Measurements from ENCODE around the gene CMTM8.
"Not testable (repeated sequence)": the region's sequence is repeated elsewhere in the genome, so short reads cannot be mapped to it uniquely, and the experiment has no call there.

Gene CMTM8

DNA sequence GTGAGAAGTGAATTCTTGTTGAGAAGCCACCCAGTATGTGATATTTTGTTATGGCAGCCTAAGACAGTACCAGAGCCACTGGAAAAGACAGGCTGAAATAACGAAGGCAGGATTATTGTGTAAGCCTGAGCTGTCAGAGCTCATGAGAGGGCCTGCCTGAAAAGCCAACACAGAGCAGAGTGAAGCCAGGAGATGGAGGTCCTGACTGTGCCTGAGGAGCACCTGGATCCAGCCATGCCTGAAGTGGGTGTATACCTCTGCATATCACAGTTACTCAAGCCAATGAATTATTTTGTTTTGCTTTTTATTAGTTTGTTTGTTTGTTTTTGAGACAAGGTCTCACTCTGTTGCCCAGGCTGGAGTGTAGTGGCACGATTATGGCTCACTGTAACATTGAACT is 149.0 kb downstream of the CMTM8 start:
- TF ChIP-seq POLR2A (IDR thresholded peaks at IDR 0.05; ENCODE audit: low read length) (no peak), GATA1 (IDR thresholded peaks at IDR 0.05; ENCODE audit: low read depth, low read length) (no peak)
- DNase-seq = no peak

DNA sequence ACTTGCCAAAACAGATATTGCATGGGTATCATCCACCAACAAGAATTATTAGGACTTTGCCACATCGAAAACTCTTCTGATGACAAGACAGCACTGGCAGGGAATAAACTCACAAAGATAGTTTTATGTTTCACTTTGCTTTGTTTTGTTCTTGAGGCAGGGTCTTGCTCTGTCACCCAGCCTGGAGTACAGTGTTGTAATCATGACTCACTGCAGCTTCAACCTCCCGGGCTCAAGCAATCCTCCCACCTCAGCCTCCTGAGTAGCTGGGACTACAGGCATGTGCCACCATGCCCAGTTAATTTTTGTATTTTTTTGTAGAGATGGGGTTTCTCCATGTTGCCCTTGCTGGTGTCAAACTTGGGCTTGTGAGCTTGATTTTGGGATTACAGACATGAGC is 151.1 kb downstream of the CMTM8 start:
- not testable (repeated sequence) for DNase-seq

DNA sequence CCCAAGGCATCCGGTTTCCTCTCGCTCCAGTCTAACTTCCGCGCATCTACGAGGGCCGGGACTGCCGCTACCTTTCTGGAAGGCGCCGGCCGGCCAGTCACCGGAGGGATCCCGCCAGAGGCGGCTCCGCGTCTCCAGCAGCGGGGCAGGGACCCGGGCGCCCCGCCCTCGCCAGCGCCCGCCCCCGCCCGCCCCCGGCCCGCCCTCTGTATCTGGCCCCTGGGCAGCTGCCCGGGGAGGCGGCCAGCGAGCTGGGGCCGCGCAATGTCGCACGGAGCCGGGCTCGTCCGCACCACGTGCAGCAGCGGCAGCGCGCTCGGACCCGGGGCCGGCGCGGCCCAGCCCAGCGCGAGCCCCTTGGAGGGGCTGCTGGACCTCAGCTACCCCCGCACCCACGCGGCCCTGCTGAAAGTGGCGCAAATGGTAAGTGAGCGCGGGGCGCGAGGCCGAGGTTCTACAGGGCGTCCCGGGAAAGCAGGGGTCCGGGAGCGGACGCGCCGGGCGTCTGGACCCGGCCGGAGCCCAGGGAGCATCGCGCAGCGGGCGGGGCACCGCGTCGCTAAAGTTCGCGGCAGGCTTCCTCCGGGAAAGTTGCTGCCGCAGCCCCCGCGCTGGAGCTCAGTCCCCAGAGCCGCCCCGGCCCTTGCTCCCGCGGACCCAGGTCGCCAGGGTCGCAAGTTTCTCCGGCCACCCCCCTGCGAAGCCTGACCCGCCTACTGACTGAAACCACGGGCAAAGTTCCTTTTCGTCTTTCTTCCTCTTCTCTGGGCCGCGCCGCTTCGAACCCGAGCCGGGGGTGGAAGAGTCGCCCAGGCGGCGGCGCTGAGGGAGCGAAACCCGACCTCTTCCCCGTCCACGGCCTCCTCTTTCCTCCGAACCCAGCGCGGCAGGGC is 153.4 kb downstream of the CMTM8 start, which contains the start of gene CMTM7:
CMTM7 (plus strand) TSS at position 211 of the 893 bp plus-strand sequence; CDS start at position 265, 54 bp downstream.
- TF ChIP-seq GATA1 (IDR thresholded peaks at IDR 0.05; ENCODE audit: low read depth, low read length) = no peak
- peak; percentile 24 for TF ChIP-seq POLR2A (IDR thresholded peaks at IDR 0.05; ENCODE audit: low read length)
- DNase-seq = peak; percentile 62 to 64

DNA sequence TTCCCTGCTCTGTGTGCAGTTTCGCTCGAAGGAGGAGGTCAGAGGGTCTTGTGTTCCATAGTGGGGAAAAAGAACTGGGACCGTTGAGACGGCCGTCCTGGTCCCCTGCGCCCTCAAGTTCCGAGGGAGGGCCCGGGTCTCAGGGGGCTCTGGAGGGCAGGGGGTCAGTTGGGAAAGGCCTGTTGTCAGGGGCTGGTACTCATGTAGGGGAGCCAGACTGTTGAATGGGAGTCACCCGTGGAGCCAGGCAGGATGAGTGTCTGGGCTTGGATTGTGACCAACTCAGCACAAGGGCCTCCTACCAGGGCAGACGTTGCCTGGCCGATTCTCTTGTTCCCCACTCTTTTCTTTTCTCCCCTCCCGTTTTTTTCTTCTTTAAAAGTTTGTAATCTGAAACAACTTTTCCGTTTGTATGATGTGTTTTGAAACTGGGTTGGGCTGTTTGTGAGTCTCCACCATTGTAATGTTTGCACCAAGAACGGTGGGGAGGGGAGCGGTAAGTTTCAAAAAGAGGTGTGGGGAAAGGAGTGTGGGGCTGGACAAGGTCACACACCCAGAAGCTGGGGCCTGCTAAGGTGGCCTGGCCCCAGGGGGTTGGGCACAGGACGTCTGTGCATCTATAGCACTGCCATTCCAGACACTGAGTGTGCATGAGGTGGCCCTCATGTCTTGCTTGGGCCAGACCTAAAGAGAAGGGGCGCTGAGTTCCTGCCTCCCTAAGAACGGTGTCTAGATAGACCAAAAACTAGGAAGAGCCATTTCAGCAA is 154.2 kb downstream of the CMTM8 start:
- DNase-seq = peak; percentile 43 to 47
- TF ChIP-seq POLR2A (IDR thresholded peaks at IDR 0.05; ENCODE audit: low read length) (no peak), GATA1 (IDR thresholded peaks at IDR 0.05; ENCODE audit: low read depth, low read length) (no peak)

DNA sequence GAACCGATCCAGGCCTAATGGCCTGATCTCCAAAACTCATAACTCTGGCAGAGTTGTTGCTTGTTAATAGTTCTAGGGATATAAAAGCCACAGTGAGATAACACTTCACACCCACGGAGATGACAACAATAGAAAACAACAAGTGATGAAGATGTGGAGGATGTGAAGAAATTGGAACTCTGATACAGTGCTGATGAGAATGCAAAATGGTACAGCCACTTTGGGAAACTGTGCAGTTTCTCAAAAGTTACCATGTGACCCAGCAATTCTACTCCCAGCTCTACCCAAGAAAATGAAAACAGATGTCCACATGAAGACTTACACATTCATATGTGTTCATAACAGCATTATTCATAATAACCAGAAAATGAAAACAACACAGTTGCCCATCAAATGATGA is 157.0 kb downstream of the CMTM8 start:
- DNase-seq = no peak
- TF ChIP-seq POLR2A (IDR thresholded peaks at IDR 0.05; ENCODE audit: low read length) (no peak), GATA1 (IDR thresholded peaks at IDR 0.05; ENCODE audit: low read depth, low read length) (no peak)

DNA sequence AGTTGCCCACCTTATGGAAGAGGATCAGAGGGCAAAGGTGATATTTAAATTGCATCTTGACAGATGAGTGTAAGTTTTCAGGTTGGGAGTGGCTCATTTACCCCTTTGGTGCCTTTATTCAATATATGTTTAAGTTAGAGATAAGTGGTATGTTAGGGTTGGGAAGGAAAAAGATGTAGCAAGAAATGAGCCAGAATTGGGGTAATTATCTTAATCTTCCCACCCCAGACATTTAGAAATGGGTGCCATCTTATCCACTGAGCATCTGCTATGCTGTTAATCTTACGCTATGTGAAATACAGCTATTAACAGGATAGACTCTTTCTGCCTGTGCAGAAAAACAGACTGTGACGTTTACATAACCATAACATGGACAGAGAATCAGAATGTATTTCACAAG is 159.5 kb downstream of the CMTM8 start:
- DNase-seq = peak; percentile 46 to 84
- TF ChIP-seq GATA1 (IDR thresholded peaks at IDR 0.05; ENCODE audit: low read depth, low read length) (no peak), POLR2A (IDR thresholded peaks at IDR 0.05; ENCODE audit: low read length) (no peak)

DNA sequence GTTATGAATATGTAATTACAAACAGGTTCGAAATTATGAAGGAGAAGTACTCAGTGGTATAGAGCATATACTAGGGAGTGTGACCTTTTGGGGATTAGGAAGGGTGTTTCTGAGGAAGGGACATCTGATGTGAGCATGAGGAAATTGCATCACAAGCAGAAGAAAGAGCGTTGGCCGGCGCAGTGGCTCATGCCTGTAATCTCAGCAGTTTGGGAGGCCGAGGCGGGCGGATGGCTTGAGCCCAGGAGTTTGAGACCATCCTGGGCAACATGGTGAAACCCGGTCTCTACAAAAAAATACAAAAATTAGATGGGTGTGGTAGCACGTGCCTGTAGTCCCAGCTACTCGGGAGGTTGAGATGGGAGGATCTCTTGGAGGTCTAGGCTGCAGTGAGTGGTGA is 160.1 kb downstream of the CMTM8 start:
- peak in 1 of 2 experiments; percentile 16 for DNase-seq
- TF ChIP-seq POLR2A (IDR thresholded peaks at IDR 0.05; ENCODE audit: low read length) = no peak
- TF ChIP-seq GATA1 (IDR thresholded peaks at IDR 0.05; ENCODE audit: low read depth, low read length) = no peak

DNA sequence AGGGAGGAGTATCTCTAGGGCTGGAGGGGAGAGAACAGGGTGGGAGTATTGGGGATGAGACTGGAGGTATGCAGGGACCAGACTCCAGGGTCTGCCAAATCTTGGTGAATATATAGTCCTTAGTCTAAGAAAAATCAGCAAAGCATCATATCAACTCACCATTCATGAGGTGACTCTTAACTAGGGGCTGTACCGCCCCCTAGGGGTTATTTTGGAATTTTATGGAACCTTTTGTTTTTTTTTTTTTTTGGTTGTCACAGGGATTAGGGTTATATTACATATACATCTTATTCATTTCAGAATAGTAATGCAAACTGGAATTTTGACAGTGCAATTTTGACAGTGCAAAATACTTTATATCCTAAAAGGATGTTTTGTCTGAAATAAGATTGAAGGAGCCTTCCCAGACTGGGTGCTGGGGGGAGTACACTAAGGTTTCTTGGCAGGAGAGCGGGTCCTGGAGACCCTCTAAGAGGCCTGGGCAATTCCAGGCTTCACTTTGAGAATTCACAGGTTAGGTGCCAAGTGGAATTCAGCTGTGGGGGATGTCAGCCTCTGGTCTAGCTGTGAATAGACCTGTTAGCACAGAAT is 160.6 kb downstream of the CMTM8 start:
- peak; percentile 76 to 81 for DNase-seq

DNA sequence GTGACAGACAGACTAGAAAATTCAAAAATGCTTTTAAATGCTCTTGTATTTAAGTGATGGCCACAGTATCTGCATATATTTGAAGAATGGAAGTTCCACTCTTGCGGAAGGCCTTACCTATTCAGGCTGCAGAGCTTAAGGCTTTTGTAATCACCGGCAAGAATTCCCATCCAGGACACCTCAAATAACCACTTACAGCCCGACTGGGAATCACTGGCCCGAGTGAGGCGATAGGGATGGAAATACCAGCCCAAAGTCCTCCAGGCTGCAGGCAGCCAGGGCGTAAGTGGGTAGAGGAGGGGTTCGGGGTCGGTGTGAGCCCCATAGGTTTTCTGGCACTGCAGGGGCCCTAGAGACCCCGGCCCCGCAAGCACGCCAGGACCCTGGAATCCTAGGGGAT is 162.6 kb downstream of the CMTM8 start:
- no peak for DNase-seq
- TF ChIP-seq POLR2A (IDR thresholded peaks at IDR 0.05; ENCODE audit: low read length) = no peak
- no peak for TF ChIP-seq GATA1 (IDR thresholded peaks at IDR 0.05; ENCODE audit: low read depth, low read length)

More for the DNA sequence above, 160.6 kb downstream of the CMTM8 start:
- TF ChIP-seq POLR2A (IDR thresholded peaks at IDR 0.05; ENCODE audit: low read length) = no peak
- TF ChIP-seq GATA1 (IDR thresholded peaks at IDR 0.05; ENCODE audit: low read depth, low read length) = no peak

DNA sequence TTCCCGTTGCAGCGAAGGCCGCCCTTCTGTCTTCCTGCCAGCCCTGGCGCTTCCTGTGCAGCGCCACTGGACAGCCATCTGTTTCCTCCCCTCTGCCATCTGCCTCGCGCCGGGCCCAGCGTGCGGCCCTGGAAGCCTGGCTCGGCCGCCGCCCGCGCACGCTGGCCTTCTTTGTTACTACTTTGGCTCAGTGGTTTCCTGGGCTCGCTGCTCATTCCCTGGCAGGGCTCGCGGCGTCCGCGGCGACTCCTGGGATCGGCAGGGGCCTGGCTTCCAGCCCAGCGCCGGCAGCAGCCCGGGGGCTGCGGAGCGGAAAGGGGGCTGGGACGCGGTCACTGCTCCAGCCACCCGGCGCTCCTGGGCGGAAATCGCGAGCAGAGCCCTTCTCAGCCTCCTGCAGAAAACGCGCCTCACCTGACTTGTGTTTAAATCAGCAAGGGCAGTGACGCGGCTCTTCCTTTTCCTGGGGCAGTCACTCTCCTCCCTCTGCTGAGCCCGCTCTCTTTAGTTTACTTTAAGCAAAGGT is 163.1 kb downstream of the CMTM8 start:
- DNase-seq = peak; percentile 59 to 67
- TF ChIP-seq POLR2A (IDR thresholded peaks at IDR 0.05; ENCODE audit: low read length) (peak; percentile 19), GATA1 (IDR thresholded peaks at IDR 0.05; ENCODE audit: low read depth, low read length) (no peak)

DNA sequence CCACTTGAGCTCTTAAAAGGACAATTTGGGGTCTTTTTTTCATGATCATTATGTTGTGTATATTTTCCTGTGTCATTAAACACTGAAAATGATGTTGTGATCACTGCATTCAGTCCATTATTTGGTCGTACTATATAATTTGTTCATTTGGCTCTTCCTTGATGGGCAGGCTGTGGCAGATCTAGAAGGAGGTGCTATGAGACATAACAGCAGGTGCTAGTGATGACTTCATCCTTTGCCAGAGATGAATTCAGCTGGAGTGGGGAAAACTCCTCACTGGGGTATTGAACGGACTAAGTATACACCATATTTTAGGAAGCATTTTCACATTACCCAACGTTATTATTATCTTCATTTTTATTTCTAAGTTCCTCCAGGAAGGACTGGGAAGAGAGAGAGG is 165.2 kb downstream of the CMTM8 start:
- TF ChIP-seq GATA1 (IDR thresholded peaks at IDR 0.05; ENCODE audit: low read depth, low read length) = no peak

DNA sequence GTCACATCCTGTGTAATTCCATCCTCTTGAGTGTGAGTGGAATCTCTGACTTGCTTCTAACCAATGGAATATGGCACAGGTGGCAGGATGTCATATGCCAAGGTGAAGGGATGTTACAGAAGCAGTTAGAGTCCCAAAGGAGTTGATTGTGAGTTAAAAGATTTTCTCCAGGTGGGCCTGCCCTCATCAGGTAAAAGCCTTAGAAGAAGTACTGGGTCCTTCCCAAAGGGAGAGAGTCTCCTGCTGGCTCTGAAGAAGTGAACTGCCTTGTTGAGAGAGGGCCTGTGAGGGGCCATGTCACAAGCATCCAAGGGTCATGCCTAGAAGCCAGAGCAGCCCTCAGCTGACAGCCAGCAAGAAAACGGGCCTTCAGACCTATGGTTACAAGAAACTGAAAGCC is 166.2 kb downstream of the CMTM8 start:
- TF ChIP-seq POLR2A (IDR thresholded peaks at IDR 0.05; ENCODE audit: low read length) = no peak
- no peak for TF ChIP-seq GATA1 (IDR thresholded peaks at IDR 0.05; ENCODE audit: low read depth, low read length)
- DNase-seq = no peak

More for the DNA sequence above, 165.2 kb downstream of the CMTM8 start:
- DNase-seq = no peak

DNA sequence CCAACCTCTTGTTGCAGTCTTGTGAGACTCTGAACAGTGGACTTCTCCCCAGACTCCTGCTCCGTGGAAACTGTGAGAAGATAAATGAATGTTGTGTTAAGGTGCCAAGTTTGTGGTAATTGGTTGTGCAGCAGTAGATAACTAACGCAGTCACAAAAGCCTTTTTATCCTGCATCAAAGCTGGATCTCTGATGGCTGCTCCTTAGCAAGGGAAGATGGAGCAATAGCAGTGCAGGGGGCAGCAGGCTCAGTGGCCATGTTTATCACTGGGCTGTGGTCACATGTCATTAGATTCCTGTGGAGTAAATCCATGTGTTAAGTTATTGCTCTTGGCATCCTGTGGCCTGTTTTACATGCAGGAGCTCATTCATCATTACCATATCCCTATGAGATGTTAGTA is 166.7 kb downstream of the CMTM8 start:
- DNase-seq = no peak
- no peak for TF ChIP-seq GATA1 (IDR thresholded peaks at IDR 0.05; ENCODE audit: low read depth, low read length)
- TF ChIP-seq POLR2A (IDR thresholded peaks at IDR 0.05; ENCODE audit: low read length) = no peak
